BJ (cell line): ENCODE measurements around the gene RBP3. TPM values are rescaled to one million over a fixed set of nuclear protein-coding genes. Genes with fewer than 3 reads are reported as not detected.

Source experiments
- CTCF ChIA-PET: fragments of 350-600 bp; formaldehyde crosslinking; extraction: SDS; loops from one replicate; lab custom pipeline; 2021; ENCODE audit warnings: antibody characterized with exemption, inconsistent platforms; lab: Yijun Ruan, JAX
- POLR2A ChIA-PET: fragments of 300-600 bp; sonication (Branson Sonifier 250); formaldehyde crosslinking; extraction: SDS; loops from one replicate; lab custom pipeline; 2021; ENCODE audit warnings: antibody characterized with exemption; lab: Charles Lee
- DNase-seq: peaks from one replicate; pipeline ENCODE4 v3.0.0-alpha.2; 2011; ENCODE audit warnings: low read depth
- H3K27me3 ChIP-seq: 2 replicates; pipeline ENCODE4 v1.6.0; 2011; ENCODE audit warnings: low read length; ENCODE audit not compliant: control insufficient read depth, insufficient read depth
- H3K36me3 ChIP-seq: 2 replicates; pipeline ENCODE4 v1.5.1; 2011; ENCODE audit warnings: low read length; ENCODE audit not compliant: control insufficient read depth, insufficient read depth
- H3K4me3 ChIP-seq: 2 replicates; pipeline ENCODE4 v1.5.1; 2011; ENCODE audit warnings: low read depth, mild to moderate bottlenecking, control low read depth, low read length
- CTCF ChIP-seq: IDR thresholded peaks from 2 replicates; pipeline ENCODE4 v1.5.1; 2011; ENCODE audit warnings: low read depth, mild to moderate bottlenecking, control low read depth, inconsistent platforms, low read length, moderate library complexity; ENCODE audit not compliant: insufficient read depth
- polyA plus RNA-seq: library from polyadenylated mRNA; depleted of rRNA; stranded (reverse); fragments of >200 nt; gene quantifications from 2 replicates; pipeline ENCODE4 v1.2.3, GENCODE V29; 2011

RBP3 gene
- polyA plus RNA-seq, 1 experiment, result not detected

- DNase-seq, result no peak
- no peak for TF ChIP-seq CTCF
- H3K4me3 ChIP-seq, result no peak overlapping the region
- ChIA-PET POLR2A (no interaction called here), CTCF (interaction anchor here (1.2 to 1.6 kb wide), 2 partner anchors 9 to 283 kb away, joined by 3 to 5 read pairs; no protein-coding TSS in a partner anchor)
- H3K27me3 ChIP-seq, result 0 out of 2 replicates have a peak, but pooled peaks cover 4% of the 10 kb centered on the region
- H3K36me3 ChIP-seq, result no peaks in the 10 kb centered on the region
Observed at GRCh38 chr10:47331491-47331890, 16.7 kb upstream of the RBP3 start.

DNA sequence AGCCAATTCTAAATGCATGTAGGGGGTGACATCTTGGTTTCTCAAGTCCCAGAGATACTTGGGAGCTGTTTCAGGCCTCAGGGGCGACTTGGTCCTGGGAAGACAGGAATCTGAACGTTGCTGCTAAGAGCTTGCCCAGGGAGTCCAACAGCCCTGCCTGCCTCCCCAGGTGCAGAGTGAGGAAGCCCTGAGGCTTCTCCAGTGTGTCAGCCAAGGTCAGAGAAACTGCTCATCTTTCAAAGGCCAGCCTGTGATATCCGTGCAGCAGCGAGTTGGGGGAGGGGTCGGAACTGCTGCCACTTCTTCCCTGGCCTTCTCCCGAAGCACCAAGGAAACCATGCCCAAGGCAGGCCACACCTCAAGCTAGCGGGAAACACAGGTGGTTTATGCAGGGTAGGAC is 16.2 kb upstream of the RBP3 start:
- ChIA-PET POLR2A (no interaction called here), CTCF (interaction anchor here (1.2 to 1.6 kb wide), 2 partner anchors 8 to 284 kb away, joined by 3 to 5 read pairs; no protein-coding TSS in a partner anchor)
- TF ChIP-seq CTCF, result no peak
- 0 out of 2 replicates have a peak, but pooled peaks cover 4% of the 10 kb centered on the region for H3K27me3 ChIP-seq
- no peaks in the 10 kb centered on the region for H3K36me3 ChIP-seq
- DNase-seq, result no peak
- no peak overlapping the region for H3K4me3 ChIP-seq

GRCh38 chr10:47332371-47332770 is 15.8 kb upstream of the RBP3 start:
- 0 out of 2 replicates have a peak, but pooled peaks cover 4% of the 10 kb centered on the region for H3K27me3 ChIP-seq
- ChIA-PET POLR2A (no interaction called here), CTCF (interaction anchor here (0.6 to 1.6 kb wide), 3 partner anchors 8 to 284 kb away, joined by 3 to 5 read pairs (median 3); no protein-coding TSS in a partner anchor)
- no peaks in the 10 kb centered on the region for H3K36me3 ChIP-seq
- no peak for TF ChIP-seq CTCF
- no peak for DNase-seq
- H3K4me3 ChIP-seq, result no peak overlapping the region

DNA sequence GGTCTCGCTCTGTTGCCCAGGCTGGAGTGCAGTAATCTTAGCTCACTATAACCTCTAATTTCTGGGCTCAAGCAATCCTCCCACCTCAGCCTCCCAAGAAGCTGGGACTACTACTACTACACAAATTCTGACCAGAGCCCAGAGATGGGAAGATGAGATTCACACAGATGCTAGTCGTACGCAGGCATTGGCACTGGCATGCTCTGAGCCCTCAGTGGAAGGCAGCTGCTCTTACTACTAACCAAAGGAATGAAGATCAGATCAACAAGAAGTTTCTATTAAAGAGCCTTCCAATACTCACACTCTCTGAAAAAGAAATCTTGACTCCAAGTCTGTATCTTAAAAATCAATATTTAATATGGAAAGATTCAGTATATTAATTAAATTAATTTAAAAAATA is 15.2 kb upstream of the RBP3 start:
- Histone ChIP-seq H3K4me3 (no peak overlapping the region), H3K36me3 (no peaks in the 10 kb centered on the region), H3K27me3 (0 out of 2 replicates have a peak, but pooled peaks cover 4% of the 10 kb centered on the region)
- no peak for DNase-seq
- ChIA-PET POLR2A (no interaction called here), CTCF (interaction anchor here (0.6 to 1.6 kb wide), 2 partner anchors 7 to 10 kb away, joined by 3 to 5 read pairs; no protein-coding TSS in a partner anchor)
- no peak for TF ChIP-seq CTCF

GRCh38 chr10:47333532-47333931 is 14.6 kb upstream of the RBP3 start:
- no peak overlapping the region for H3K4me3 ChIP-seq
- no peaks in the 10 kb centered on the region for H3K36me3 ChIP-seq
- no peak for DNase-seq
- ChIA-PET CTCF (no interaction called here), POLR2A (no interaction called here)
- 0 out of 2 replicates have a peak, but pooled peaks cover 4% of the 10 kb centered on the region for H3K27me3 ChIP-seq
- TF ChIP-seq CTCF, result no peak
